HG03135 (cell line): ENCODE results near the gene VANGL1.

ENCODE experiments used
- ATAC-seq: cut with Tn5 transposase; IDR thresholded peaks from one replicate; pipeline ENCODE4 v1.9.1; 2021; ENCODE audit warnings: mild to moderate bottlenecking, moderate library complexity; ENCODE audit not compliant: unreplicated experiment

Gene VANGL1

GRCh38 chr1:115666702-115667101 is 24.9 kb downstream of the VANGL1 start:
- no peak for ATAC-seq

GRCh38 chr1:115668579-115668978 is 26.8 kb downstream of the VANGL1 start:
- no peak for ATAC-seq

- ATAC-seq, result no peak
Observed at GRCh38 chr1:115669002-115669673, 27.4 kb downstream of the VANGL1 start.

GRCh38 chr1:115669886-115670285 is 28.1 kb downstream of the VANGL1 start:
- ATAC-seq, result no peak

- no peak for ATAC-seq
Observed at GRCh38 chr1:115670476-115671175, 28.9 kb downstream of the VANGL1 start.

- ATAC-seq, result no peak
Observed at GRCh38 chr1:115671176-115671934, 29.6 kb downstream of the VANGL1 start.

- ATAC-seq, result no peak
Observed at GRCh38 chr1:115672224-115673009, 30.6 kb downstream of the VANGL1 start.

- peak; percentile 31 for ATAC-seq
Observed at GRCh38 chr1:115676498-115677181, 34.9 kb downstream of the VANGL1 start.

- peak; percentile 63 for ATAC-seq
Observed at GRCh38 chr1:115677182-115677555, 35.4 kb downstream of the VANGL1 start.

- ATAC-seq, result no peak
Observed at GRCh38 chr1:115677565-115677964, 35.8 kb downstream of the VANGL1 start.

- ATAC-seq, result no peak
Observed at GRCh38 chr1:115678141-115678540, 36.4 kb downstream of the VANGL1 start.

GRCh38 chr1:115679141-115679611 is 37.4 kb downstream of the VANGL1 start:
- ATAC-seq, result no peak

- no peak for ATAC-seq
Observed at GRCh38 chr1:115680730-115681111, 39.0 kb downstream of the VANGL1 start.

- ATAC-seq, result no peak
Observed at GRCh38 chr1:115682792-115683191, 41.0 kb downstream of the VANGL1 start.

GRCh38 chr1:115685029-115685705 is 43.4 kb downstream of the VANGL1 start:
- no peak for ATAC-seq

- ATAC-seq, result no peak
Observed at GRCh38 chr1:115687744-115688143, 46.0 kb downstream of the VANGL1 start.

- ATAC-seq, result no peak
Observed at GRCh38 chr1:115690972-115691371, 49.2 kb downstream of the VANGL1 start.

GRCh38 chr1:115692224-115692623 is 50.5 kb downstream of the VANGL1 start:
- no peak for ATAC-seq

- ATAC-seq, result no peak
Observed at GRCh38 chr1:115694805-115695204, 53.0 kb downstream of the VANGL1 start.

GRCh38 chr1:115697619-115698018 is 55.8 kb downstream of the VANGL1 start:
- ATAC-seq, result no peak
